HG02759 (cell line): Measurements from ENCODE around the gene KCNE4.

Experiments
- ATAC-seq: cut with Tn5 transposase; IDR thresholded peaks from one replicate; pipeline ENCODE4 v1.9.1; 2021; ENCODE audit warnings: mild to moderate bottlenecking, moderate library complexity; ENCODE audit not compliant: unreplicated experiment

Gene KCNE4

DNA sequence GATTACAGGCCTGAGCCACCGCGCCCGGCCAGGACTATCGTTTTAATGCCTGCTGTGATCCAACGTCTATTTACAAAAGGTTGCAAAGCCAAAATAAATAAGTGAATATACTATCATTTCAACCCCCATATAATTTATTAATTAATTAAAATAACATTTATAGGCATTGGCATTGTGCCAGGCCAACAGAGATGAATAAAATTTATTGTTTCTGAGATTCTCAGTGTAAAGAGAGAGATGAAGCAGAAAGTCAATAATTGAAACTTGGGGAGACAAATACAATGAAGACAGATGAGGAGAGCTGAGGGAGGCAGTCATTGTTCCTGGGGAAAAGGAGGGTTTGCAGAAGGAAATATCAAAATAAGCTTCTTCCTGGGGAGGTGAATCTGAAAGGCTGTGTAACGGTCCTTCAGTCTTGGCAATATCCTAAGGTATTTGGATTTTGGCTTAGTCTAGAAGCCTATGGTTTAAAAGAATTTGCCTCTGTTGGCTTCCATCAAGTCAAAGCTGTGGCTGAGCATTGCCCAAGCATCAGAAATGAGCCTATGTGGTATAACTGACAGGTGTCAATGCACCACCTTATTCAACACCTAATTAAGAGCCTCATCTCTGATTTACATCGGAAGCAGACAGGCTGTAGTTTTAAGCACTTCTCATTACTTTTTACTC, 31.5 kb downstream of the KCNE4 start:
- no peak for ATAC-seq

DNA sequence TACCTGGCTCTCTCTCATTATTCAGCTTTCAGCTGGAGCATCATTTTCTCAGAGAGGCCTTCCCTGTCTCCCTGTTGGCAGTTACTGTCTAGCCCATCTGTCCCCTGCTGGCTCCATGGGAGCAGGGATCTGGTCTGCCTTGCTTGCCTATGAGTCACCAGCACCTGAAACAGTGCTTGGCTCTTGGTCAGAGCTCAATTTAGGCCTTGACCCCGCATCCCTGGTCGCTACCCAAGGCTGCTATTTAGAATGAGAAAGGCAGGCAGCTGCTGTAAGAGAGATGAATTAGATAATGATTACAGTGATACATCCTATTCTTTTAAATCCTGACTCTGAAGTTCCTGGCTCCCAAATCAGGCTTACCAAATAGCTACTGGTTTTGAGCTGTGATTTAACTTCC, 32.9 kb downstream of the KCNE4 start:
- no peak for ATAC-seq

- no peak for ATAC-seq
These were observed 34.5 kb downstream of the KCNE4 start for GRCh38 chr2:223086370-223086981.

DNA sequence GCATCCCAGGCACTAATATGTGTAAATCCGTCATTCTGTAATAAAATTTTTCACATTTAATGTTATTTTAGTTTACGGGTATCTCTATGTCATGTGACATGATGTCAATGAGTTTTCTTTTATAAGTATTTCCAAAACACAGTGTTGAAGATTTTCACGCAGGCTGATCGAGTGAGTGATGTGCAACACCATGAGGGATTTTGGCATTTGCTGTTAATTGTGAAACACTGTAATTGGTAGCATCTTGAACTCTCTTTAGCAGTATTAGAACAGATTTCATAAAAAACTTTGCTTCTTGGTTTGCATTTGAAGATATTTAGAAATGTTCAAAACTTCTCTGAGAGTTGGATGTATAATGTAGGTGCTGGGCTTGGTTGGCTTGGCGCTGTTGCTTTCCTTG, 35.5 kb downstream of the KCNE4 start:
- no peak for ATAC-seq

DNA sequence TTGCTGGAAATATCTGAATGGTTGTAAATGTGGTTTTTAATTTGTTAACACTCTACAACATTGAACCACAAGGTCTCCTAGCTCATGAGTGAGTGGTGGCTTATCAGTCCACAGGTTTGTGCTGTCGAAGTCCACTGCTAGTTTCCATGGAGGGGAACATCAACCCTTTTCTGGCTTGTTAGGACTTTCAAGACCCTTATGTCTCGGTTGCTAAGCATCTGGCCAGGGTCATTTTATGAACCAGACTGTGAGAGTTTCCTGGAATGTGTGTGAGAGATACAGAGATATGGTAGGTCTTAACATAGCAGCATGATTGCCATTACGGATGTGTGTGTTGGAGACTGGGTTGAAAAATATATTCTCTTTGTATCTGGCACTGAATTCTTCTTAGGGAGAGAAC, 36.9 kb downstream of the KCNE4 start:
- no peak for ATAC-seq

DNA sequence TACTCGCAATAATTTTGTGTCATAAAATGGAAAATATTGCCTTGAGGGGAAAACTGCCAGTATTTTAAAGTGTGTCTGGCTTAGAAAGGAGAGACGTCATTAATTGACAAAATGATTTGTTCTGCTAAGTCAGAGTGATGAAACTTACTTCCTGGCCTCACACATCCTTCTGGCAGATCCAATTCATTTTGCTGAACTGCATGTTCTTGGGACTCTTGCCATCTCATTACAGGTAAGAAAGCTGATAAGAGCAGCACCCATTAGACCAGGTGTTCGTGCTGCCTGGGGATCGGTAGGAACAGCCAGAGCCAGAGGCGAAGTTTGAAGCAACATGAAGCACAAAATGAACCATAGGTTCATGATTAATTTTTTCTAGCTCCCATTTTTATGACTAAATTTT, 38.0 kb downstream of the KCNE4 start:
- ATAC-seq = no peak

DNA sequence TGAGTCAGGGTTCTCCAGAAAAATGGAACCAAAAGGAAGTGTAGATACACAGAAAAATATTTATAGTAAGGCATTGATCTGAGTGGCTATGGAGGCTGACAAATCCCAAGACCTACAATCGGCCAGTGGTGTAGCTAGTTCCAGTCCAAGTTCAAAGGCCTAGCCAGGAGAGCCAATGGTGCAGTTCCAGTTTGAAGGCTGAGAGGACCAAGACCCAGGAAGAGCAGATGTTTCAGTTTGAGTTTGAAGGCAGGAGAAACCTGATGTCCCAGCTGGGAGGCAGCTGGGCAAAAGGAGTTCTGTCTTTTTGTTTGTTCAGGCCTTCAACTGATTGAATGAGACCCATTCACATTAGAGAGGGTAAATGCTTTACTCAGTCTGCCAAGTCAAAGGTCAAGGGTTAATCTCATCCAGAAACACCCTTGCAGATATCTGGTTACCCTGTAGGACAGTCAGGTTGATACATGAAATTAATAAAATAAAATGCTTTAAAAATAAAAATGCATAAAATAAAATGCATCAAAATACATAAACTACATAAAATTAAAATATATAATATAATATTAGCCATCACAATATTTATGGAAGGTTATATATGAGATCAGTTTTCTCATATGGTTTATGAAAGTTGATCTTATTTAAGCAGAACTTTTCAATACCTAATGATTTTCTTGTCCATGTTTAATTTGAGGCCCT, 38.7 kb downstream of the KCNE4 start:
- no peak for ATAC-seq

DNA sequence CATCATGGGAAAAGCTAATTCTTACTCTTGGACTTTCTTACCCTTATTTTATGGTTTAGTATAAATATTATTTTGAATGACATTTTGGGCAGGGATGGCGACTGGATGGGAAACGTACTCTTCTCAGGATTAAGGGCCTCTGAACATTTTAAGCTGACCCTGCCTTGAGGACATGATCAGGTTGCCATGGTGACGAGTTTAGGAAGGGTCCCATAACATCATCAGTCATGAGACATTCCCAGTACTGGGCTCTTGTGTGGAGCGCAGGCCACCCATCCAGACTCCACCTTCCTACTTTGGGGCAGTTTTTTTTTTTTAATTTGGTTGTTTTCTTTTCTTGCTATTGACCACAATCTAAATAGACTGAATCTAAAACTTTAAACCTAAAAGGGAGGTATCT, 40.7 kb downstream of the KCNE4 start:
- no peak for ATAC-seq

GRCh38 chr2:223093436-223094241, 41.6 kb downstream of the KCNE4 start:
- no peak for ATAC-seq

GRCh38 chr2:223095207-223095606, 43.2 kb downstream of the KCNE4 start:
- ATAC-seq = no peak

- ATAC-seq = no peak
These were observed 44.4 kb downstream of the KCNE4 start for GRCh38 chr2:223096235-223096970.

DNA sequence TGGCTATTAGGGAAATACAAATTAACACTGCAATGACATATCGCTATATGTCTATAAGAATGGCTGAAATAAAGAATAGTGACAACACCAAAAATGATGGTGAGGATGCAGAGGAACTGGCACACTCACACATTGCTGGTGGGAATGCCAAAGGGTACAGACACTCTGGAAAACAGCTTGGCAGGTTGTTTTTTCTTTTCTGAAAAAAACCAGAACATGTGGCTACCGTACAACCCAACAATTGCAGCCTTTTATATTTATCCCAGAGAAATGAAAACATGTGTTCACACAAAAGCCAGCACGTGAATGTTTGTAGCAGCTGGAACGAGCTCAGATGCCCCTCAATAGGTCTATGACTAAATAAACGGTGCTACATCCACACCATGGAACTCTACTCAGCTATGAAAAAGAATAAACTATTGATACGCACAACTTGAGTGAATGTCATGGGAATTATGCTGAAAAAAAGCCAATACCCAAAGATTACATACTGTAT, 45.9 kb downstream of the KCNE4 start:
- ATAC-seq = no peak

- ATAC-seq = no peak
These were observed 47.6 kb downstream of the KCNE4 start for GRCh38 chr2:223099561-223099960.

DNA sequence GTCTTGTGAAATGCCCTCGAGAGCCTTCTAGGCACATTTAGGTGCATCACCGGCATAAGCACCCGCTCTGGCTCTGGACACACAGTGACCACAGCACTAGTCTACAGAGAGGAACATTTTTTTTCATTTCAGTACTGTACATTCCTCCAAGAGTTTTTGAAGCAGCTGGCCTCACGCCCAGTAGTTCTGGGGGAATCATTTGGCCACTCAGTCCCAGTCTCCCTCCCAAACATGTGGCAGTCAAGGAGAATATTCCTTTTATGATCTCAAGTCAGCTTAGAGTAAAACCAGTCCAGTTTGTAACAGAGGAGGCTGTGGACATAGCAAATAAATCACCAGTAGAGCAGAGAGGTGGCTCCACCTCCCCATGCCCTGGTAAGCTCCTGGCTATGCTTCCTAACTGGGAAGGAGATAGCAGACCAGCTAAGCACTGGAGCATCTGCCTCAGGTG, 48.1 kb downstream of the KCNE4 start:
- ATAC-seq = no peak

DNA sequence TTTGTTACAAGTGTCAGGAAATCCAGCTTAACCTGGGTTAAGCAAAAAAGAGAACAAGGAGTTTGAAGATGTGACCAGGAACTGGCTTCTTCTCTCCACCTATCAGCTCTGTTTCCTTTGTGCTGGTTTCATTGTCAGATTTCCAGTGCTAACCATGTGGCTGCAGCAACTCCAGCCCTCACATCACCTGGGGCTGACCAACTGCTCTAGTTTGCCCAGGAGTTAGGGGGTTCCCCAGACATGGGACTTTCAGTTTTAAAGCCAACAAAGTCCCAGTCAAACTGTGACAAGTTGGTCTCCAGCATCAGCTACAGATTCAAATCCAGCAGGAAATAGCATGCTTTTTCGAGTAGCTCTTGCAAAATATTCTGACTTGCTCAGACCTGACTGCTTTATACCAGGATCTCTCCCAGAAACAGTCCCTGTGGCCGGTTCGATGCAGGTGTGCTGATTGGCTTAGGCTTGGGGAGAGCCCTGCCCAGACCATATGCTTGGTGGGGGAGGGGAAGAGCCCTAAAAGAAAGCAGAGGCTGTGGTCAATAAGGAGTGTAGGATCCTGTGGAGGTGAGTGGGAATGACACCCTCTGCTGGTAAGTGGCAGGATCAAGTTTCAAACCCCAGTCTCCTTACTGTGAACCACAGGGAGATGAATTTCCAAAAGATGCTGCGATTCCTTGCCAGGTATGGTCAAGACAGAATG, 49.5 kb downstream of the KCNE4 start:
- peak; percentile 91 for ATAC-seq

DNA sequence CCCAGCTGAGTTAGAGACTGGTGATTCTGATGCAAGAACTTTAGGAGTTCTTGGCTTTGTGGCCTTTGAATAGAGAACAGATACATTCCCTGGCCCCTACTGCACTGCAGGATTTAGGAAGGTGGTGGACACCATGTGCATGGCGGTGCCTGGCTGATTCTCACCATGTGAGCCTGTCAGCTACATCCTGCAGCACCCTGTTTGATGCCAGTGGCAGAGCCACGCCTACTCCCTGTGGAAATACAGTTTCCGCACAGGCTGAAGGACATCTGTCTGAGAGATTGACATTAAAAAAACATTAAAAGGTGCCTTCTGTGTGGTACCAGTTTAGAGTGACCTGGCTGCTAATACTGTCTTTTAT, 50.0 kb downstream of the KCNE4 start:
- no peak for ATAC-seq

- no peak for ATAC-seq
These were observed 50.5 kb downstream of the KCNE4 start for GRCh38 chr2:223102450-223102849.

DNA sequence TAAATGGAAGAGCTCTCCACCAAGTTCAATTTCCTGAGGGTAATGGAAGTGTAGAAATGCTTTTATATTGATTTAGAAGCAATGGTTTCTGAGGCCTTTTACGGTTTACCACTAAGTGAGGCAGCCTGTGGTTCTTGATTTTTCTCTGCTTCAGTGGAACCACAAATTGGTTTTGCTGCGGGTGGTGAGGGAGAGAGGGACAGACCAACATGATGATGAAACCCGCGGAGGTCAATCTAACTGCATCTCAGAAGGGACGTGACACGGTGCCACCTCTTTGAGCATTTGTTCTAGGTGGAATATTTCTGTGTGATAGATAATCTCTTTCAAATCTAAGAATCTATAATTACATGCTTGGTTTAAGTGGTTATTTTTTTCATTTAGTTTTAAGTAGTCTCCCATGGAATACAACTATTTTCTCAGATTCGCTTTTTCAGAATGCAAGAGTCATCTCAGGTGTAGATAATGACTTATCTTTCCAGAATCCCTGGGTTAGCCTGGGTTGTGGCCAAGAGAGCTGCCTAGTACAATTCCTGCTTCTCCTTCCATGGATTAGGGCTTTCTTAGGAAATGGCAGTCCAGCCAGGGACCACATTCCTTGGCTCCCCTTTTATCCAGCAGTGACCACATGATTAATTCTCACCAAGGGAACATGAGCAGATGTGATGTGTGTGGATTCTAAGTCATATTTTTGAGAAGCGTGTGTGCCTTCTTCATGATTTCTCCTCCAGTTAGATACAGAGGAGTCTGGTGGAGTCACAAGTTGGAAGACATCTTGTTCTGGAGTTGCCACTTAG, 52.5 kb downstream of the KCNE4 start:
- ATAC-seq = no peak
